ENCODE data around the gene MSH5.
"Not testable (repeated sequence)": the region's sequence is repeated elsewhere in the genome, so short reads cannot be mapped to it uniquely, and the experiment has no call there.

The MSH5 gene

DNA sequence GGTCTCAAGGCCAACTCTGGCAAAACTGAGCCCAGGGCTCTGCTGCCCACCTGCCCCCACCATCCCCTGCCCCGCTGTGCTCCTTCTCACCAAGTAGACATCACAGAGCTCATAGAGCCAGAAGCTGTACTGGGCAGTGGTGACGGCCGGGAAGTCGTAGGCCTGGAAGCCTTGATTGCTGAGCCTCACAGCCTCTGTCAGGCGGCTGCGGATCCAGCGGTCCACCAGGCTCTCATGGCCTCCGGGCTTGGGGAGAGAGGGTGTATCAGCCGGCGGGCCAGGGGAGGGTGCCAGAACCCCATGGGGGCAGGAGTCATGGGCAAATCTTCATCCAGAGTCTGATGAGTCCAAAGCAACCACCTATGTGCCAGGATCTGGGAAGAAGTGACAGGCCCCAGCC is 40.1 kb downstream of the MSH5 start:
- no peak for DNase-seq

DNA sequence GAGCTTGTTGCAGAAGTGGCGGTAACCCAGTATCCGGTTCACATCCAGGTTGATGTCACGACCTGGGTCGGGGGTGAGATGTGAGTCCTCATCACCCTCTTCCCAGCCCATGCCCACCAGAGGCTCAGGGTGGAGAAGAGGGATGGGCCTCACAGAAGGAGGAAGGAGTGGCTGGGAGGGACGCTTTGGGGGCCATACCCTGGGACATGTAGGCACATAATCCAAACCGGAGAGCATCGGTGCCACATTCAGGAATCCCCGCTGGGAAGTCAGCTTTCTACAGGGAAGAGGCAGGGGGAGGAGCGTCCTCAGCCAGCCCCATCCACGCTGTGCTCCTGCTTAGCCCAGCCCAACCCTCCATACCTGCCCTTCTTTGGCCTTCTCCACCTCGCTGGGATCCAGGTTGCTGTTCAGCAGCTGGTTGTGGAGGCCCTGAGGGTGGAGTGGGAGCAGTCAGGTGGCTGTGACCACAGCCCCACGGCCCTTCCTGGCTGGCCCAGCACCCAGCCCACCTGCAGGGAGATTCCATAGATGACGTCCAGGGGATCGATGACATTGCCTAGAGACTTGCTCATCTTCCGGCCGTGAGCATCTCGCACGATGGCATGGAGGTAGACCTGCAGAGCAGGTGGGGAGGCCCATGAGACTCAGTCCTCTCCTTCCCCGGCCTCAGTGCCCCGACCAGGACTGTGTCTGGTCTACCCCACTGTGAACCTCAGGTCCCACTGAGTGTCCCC is 40.9 kb downstream of the MSH5 start:
- DNase-seq: no peak

DNA sequence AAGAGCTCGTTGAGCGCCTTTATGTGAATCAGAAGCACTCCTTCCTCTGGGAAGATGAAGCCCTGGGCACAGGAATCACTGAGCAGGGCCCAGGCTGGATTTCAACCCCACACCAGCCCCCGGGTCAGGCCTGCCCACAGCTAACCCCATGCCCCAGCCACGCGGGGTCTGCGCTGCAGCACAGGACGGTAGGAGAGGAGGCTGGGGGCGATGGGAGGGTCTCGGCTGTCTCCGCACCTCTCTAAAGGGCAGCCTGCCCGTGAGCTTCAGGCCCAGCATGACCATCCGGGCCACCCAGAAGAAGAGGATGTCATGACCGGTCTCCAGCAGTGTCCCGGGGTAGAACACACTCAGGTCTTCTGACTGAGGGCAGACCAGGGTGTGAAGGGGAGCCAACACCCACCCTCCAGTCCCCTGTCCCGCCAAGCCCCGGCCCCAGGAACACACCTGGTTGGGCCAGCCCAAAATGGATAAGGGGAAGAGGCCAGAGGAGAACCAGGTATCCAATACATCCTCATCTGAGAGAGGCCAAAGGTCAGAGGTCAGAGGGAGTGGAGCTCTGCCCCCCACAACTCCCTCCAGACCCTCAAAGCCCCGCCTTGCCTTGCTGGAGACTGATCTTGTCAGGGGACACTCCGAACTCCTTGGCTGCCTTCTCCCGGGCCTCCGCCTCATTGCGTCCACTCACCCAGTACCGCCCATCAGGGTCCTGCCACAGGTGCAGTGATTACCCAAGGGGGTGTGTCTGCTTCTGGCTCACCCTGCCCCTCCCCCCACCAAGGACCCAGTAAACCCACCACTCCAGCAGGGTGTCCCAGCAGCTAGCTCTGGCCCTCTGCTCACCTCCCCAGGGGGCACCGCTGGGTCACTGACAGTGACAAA is 41.7 kb downstream of the MSH5 start:
- DNase-seq: no peak

DNA sequence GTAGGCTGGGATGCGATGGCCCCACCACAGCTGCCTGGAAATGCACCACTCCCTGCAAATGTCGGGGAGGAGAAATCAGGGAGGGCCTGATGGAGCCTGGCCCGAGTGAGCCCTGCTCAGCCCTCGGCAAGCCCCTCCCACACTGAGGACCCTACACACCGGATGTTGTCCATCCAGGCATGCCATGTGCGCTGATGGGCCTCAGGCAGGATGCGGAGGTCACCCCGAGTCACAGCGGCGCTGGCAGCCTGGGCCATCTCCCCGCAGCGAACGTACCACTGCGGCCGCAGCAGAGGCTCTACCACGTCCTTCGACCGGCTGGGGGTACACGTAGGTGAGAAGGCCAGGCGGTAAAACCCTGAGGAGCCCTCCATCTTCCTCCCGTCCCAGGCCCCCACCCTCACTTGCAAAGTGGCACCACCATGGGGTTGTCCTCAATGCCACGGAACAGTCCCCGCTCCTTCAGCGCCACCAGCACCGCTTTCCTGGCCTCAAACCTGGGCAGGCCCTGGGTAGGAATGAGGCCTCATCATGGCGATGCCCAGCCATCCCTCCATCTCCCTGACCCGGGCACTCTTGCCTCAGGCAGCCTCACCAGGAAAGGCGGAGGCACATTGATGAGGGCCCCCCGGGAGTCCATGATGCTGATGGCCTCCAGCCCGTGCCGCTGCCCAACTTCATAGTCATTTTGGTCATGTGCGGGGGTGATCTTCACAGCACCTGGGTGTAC is 42.5 kb downstream of the MSH5 start:
- DNase-seq: no peak

DNA sequence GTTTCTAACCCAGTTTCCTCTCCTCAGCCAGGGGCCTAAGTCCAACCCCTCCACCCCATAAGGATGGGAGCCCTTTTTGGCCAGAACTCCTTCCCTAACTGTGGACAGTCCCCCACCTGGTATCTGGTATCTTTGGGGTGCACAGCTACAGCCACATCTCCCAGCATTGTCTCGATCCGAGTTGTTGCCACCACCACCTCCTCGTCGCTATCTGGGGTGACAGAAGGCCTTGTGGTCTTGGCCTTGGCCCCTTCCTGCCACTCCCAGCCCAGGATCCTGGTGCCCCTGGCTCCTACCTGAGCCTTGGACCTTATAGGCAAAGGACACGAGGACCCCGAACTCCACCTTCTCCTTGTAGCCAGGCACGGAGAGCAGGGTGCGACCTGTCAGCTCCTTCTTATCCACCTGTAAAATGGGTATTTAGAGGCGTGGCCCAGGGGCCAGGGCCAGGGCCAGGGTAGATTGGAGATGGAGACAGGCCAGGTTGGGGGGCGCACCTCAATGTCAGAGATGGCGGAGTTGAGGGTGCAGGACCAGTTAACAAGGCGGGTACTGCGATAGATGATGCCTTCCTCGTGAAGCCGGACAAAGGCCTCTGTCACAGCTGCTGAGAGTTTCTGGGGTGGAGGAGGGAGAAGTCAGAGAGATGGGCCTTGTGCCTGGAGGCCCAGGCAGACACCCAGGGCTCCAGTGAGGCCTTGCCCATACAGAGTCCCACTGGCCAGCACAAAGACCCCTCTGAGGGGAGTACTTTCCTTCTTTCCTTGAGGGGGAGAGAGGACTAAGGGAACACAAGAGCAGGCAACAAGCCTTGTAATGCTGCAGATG is 44.5 kb downstream of the MSH5 start:
- no peak for DNase-seq

DNA sequence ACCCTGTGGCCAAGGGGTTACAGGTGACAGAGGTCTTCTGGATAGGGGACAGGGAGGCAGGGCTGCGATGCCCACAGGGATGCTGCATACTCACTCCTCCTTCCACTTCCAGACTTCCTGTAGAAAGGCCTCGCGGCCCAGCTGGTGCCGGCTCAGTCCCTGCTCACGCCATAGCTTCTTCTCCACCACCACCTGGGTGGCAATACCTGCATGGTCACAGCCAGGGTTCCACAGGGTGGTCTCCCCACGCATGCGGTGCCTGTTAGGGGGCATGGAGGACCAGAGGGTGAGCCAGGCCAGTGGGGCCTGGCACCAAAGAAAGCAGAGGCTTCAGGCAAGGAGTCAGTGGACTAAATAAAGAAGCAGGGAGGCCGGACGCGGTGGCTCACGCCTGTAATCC is 45.7 kb downstream of the MSH5 start:
- no peak for DNase-seq

DNA sequence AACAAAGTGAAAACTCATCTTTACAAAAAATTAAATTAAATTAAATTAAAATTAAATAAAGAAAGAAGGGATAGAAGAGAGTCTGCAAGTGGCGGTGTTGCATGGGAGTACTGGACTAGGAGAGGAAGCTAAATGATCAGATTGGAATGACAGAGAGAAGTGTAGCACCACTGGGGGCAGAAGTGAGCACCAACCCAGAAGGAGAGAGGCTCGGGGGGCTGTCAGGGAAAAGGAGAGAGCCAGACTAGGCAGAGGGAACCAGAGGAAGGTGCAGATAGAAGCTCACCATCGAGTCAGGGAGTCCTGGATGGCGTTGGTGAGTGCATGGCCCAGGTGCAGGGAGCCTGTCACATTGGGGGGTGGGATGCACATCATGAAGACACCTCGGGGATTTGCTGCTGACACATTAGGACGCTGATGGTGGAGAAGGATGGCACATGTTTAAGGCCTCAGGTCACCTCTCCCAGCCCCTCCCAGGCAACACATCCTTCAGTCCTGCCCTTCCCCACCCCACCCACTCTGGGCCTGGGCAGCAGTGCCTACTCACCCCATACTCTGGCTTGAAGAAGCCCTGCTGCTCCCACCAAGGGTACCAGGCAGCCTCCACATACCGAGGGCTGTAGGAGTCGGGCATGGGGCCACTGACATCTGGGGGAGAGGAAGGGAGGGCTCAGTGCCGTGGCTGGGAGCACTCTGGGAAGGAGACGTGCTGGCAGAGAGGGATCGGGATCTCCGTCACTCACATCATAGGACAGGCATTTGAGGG is 51.7 kb downstream of the MSH5 start:
- DNase-seq: no peak

DNA sequence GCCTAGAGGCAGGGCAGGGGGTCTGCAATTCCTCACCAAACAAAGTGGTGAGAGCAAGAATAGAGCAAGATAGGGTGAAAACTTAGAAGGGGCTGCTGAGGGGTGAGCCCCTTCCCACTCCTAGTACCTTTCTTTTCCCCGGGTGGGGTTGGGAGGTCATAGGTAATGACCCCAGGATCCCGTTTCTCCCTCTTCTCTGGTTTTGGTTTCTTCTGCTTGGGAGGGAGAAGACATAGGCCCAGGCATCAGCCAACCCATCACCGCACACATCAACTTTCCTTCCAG is 52.2 kb downstream of the MSH5 start:
- no peak for DNase-seq

DNA sequence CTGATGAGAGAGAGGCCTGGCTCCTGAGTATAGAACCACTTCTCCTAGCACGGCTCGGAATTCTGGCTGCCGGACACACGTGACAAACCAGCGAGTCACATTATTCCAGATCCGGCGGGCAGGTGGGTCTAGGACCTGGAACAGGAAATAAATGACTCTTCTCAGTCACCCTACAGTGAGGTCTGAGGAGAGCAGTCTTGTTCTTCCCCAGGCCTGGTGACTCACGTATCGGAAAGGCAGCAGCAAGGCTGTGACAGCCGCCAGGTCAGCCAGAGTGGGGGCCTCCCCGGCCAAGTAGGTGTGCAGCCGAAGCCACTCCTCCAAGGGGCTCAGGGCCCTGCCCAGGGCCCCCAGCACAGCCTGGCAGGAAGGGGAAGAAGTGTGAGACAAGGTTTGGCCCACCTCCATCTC is 53.0 kb downstream of the MSH5 start:
- DNase-seq: no peak

DNA sequence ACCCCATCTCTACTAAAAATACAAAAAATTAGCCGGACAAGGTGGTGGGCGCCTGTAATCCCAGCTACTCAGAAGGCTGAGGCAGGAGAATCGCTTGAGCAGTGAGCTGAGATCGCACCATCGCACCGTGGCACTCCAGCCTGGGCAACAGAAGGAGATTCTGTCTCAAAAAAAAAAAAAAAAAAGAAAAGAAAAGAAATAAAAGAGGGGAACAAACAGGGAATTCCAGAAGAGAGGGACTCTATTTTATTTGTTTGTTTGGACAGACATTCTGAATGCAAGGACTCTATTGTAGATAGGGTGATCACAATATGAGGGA is 54.1 kb downstream of the MSH5 start:
- DNase-seq: not testable (repeated sequence)

DNA sequence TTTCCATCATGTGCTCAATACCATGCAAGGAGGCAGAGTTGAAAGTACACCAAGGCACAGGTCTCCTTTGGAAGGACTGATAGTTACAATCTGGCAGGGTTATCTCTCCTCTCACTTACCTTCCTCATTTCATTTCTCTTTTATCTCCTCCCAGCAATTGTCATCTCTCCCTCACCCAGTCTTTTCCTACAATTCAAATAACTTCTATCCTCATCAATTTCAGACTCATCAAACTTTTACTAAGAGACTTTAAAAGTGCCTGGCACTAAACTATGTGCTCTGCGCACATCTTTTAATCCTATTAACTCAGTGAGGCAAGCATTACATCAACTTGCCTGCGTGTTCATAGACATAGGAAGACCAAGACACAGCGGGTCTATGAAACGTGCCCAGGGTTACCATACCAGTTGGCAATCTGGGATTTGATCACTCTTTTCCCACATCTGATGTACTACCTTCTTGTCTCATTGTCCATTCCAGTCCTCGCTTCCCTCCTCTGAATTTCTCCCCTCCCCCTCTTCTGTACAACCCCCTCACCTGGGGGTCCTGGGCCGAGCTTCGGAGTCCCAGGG is 54.6 kb downstream of the MSH5 start:
- no peak for DNase-seq

DNA sequence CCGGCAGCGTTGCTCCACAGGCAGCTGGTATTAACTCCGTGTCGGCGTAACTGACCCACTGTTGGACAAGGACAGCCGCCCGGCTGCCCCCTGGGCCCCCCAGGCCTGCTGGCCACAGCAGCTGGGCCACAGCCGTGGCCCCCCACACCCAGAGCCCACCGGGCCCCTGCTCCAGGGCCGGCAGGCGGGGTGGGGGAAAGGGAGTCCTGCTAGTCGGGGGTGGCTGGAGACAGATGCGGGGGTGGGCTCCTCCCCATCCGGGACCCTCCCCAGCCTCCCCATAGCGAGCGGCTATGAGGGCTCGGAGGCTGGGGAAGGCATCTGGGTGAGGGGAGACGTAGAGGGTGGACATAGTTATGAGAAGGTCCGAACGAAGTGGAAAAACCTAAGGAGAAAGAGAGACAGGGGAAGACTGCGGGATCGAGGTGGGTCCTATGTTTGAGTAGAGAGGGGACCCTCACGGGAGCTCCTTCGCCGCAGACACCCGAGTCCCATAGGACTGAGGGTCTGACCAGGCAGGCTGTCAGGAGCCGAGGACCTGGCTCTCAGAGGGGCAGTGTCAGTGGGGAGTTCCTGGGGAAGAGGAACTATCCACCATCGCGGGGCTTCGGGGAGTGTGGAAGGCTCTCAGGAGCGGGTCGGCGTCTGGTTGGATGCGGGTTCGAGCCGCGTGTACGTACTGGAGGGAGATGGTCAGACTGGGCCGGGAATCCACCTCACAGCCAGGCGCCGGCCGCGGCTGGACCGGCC is 55.2 kb downstream of the MSH5 start:
- no peak for DNase-seq

DNA sequence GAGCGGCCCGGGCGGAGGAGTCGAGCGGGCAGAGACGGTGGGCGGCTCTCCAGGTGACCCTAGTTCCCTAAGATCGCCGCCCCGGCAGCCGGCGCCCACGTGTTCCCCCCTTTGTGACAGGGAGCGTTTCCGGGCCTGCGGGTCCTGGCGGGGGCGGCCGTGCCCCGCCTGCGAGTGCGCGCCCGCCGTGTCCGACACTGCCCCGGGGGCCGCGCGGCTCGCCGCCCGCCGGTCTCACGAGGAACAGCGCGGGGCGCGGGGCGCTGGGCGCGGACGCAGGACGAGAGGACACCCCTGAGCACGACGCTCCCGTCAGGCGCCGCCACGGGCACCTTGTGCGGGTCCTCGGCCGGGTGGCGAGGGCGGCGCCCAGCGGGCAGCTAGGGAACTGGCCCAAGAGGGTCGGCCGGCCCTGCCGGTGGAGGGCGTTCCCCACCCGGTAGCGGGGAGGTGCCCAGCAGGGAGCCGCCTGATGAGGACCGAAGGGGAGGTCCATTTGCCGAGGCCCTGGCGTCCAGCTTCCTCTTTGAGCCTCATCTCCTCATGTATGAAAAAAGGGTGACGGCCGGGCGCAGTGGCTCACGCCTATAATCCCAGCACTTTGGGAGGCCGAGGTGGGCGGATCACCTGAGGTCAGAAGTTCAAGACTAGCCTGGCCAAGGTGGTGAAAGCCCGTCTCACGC is 56.0 kb downstream of the MSH5 start, which contains the start of gene VARS1:
Gene VARS1, minus strand, starts transcription at position 137 of the 683 bp plus-strand sequence. CDS start 535 bp downstream, outside the sequence.
- DNase-seq: peak; percentile 70 to 90 (median 75)

DNA sequence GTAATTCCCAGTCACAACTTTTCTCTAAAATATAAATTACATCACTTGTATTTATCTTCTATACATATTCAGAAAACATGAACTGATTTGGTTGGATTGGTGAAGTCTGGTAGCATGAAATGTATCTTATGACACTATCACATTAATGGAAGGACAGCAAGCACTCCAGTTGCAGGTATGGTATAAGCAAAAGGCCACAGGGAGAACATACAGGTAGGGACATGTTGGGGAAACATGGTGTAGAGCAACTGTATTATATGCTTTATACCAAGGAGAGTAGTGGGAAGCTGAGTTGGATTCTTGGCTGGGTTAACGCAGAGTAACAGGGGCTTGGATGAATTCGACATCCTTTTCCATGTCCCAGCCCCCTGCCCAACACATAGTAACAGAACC is 57.2 kb downstream of the MSH5 start:
- no peak for DNase-seq

DNA sequence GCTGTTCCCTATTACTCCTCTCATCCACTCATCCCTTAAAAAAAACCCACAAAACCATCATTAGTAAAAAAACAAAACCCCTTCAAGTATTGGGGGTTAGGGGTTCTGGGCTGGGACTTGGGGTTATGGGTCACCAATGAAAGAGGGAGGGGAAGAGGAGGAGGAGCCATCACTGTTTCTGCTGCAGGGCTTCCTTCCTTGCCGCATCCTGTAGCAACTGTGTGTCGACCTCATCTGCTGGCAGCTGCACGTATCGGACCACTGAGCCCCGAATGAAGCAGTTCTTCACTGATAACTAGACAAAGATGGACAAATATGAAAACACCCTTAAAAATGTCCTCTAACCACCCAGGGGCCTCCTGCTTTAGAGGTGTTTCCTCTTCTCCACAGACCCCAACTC is 57.8 kb downstream of the MSH5 start:
- peak in 2 of 5 donors; percentile 35 to 77 for DNase-seq

DNA sequence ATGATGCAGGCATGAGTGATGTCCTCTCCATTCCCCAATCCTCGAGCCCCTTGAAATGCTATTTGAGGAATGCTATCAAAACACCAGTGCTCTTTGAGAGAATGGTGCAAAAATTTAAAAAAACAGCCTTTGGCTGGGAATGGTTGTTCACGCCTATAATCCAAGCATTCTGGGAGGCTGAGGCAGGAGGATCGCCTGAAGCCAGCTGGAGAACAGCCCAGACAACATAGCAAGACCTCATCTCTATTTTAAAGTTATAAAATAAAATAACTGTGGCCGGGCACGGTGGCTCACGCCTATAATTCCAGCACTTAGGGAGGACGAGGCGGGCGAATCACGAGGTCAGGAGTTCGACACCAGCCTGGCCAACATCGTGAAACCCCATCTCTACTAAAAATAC is 60.0 kb downstream of the MSH5 start:
- no peak for DNase-seq

DNA sequence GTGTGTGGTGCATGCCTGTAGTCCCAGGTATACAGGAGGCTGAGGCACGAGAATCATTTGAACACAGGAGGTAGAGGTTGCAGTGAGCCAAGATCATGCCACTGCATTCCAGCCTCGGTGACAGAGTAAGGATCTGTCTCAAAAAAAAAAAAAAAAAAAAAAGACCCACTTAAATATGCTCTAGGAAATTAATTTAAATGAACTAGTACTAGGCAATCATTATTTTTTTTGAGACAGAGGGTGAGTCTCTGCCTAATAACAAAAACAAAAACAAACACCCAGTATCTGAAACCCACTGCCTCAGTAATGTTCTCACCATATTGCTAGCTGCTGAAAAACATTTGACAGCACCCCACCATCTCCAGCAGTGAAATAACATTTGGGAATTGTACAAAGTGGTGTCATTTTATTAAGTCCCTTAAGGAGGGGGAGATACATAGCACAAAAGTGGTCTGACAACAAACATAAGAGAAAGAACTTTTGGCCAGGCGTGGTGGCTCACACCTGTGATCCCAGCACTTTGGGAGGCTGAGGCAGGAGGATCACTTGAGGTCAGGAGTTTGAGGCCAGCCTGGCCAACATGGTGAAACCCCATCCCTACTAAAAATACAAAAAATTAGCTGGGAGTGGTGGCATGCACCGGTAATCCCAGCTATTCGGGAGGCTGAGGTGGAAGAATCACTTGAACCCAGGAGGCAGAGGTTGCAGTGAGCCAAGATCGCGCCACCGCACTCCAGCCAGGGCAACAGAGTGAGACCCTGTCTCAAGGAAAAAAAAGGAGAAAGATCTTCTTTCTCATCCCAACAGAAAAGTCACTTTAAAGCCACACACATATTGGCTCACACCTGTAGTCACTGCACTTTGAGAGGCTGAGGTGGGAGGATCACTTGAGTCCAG is 61.5 kb downstream of the MSH5 start:
- DNase-seq: not testable (repeated sequence)

DNA sequence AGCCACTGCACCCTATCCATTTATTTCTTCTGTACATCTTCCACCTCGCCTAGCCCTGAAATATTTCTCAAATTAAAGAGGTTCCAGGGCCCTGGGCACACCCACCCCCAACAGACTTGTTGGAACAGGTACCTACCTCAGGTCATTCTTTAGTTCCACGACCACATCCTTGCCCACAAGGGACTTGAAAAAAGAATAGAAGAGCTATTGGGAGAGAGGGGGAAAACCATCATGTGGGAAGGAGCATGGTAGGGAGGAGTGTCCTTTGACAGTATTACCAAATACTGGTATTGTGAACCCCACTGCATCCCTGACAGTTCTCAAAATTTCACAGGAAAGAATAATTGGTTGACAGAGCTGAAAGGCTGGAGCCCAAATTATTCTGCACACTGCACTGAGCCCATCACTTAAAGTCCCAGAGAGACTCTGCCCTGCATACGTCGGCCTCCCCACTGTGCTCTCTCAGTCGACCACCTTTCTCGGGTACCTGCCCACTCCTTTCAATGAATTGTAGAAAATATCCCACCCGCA is 66.2 kb downstream of the MSH5 start:
- no peak for DNase-seq

All from T-helper 1 cell (primary cell).